Lower leg skin (tissue), 3 donors: Measurements from ENCODE around the gene MX1.

ENCODE experiments used
- CTCF ChIP-seq, 3 donors: fragments of 450-650 bp; IDR thresholded peaks; one replicate each; pipeline ENCODE4 v1.5.1; 2016; ENCODE audit warnings: antibody characterized with exemption in 3 of 3, mild to moderate bottlenecking in 3 of 3, moderate library complexity in 2 of 3
- POLR2A ChIP-seq, 2 donors: fragments of 450-650 bp; IDR thresholded peaks; one replicate each; pipeline ENCODE4 v1.6.1; 2016 to 2017; ENCODE audit warnings: antibody characterized with exemption in 2 of 2, mild to moderate bottlenecking in 1 of 2, moderate library complexity in 1 of 2

DNA sequence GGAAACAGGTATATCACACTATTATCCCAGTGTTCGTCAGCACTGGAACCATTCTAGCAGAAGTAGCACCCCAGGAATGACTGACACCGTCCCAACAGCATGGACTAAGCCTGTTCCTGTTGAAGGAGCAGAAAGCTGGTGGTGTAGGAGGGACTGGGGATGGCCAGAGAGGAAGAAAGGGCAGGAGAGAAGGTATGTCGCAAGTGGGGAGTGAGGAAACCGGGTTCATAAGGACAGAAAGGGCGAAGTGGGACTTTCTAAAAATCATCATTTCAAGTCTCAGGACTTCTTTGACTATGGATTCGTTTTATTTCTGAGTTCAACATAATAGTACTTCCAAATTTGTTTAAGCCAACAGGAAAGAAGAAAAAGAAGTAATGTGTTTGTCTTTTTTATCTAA, 19.7 kb upstream of the MX1 start:
- TF ChIP-seq CTCF (IDR thresholded peaks at IDR 0.05) (no peak), POLR2A (IDR thresholded peaks at IDR 0.05) (no peak)
